GM12801 (cell line): ENCODE data around the gene PCTP.

Source experiments
- TF ChIP-seq, protein P1 (sequence below): IDR thresholded peaks from one replicate; pipeline ENCODE4 v1.5.1; 2011; ENCODE audit warnings: control low read depth; ENCODE audit not compliant: insufficient read length; ENCODE audit errors: extremely low read depth

The PCTP gene

DNA sequence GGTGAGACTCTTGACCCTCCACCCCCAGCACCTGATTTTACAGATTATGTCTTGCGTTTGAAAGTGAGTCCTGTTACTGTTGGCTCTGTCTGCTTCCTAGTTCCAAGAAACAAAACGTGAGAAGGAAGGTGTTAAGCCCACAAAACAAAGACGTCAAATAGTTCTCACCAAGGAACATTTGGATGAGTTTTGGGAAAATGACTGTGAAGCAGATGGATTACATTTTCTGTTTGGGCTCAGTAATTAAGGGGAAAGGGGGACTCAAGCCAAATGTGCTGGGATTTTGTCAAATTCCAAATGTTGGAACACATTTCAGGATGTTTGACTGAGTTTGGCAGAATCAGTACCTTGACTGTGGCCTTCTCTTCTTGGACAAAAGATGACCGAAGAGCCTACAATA lies 71.2 kb downstream of the PCTP start:
- TF ChIP-seq, protein P1, sequence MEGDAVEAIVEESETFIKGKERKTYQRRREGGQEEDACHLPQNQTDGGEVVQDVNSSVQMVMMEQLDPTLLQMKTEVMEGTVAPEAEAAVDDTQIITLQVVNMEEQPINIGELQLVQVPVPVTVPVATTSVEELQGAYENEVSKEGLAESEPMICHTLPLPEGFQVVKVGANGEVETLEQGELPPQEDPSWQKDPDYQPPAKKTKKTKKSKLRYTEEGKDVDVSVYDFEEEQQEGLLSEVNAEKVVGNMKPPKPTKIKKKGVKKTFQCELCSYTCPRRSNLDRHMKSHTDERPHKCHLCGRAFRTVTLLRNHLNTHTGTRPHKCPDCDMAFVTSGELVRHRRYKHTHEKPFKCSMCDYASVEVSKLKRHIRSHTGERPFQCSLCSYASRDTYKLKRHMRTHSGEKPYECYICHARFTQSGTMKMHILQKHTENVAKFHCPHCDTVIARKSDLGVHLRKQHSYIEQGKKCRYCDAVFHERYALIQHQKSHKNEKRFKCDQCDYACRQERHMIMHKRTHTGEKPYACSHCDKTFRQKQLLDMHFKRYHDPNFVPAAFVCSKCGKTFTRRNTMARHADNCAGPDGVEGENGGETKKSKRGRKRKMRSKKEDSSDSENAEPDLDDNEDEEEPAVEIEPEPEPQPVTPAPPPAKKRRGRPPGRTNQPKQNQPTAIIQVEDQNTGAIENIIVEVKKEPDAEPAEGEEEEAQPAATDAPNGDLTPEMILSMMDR, result no peak

DNA sequence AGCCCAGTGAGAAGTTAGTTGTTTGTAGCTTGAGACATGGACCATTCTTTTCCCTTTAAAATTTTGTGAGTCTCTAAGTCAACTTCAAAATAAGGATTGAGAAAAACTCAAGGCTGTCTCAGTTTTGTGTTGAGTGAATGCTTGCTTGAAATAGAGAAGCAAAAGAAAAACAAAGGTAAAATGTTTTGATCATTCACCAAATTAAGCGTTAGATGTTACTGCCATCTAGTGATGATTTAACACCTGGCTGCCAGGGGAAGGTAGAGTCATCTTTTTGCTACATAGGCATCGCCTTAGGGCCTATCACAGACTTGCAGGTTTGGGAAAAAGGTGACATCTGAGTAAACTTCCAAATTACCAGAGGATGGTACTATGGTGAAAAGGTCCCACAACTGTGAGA lies 74.4 kb downstream of the PCTP start:
- TF ChIP-seq, protein P1, result no peak
